ENCODE results near the gene STIMATE.

GRCh38 chr3:52880474-52880873 is 16.9 kb downstream of the STIMATE start:
- no peak for TF ChIP-seq CTCF (IDR thresholded peaks at IDR 0.05)
- no peak for TF ChIP-seq POLR2A (IDR thresholded peaks at IDR 0.05)
- no peak for TF ChIP-seq EP300 (IDR thresholded peaks at IDR 0.05)

Data from stomach (tissue), 4 donors.